ENCODE data around the gene ADCY1.
"Not testable (repeated sequence)": the region's sequence is repeated elsewhere in the genome, so short reads cannot be mapped to it uniquely, and the experiment has no call there.

Gene ADCY1

DNA sequence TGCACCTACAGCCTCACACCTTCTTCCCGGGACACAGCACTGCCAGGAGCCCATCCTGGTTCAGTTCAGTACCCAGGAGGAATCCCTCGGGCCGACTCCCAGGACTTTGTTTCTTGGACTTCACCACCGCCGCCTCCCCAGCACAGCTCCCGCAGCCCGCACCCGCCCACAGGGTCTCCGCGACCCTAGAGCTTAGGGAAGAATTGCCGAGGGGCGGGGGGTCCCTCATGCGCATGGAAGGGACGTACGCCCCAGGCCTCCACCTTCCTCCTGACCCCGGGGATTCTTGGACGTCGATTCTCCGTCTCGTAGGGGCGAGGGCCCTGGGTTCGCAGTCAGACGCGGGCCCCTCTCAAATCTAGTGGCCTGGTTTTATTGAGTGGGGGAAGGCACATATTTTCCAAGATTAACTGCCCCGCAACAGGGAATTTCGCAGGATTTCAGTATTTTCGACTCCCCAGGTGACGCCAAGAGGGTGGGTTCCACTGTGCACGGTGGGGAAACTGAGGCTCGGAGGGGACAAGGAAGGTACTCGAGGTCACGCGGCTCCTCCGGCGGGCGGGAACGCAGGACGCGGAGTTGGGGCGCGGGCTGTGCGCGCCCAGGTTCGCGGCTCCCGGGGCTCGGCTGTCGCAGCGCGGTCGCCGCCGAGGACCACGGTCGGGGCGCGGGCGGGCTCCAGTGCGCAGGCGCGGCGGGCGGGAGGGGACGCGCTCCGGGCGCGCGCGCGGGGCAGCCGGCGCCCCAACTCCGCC, at the start of gene ADCY1:
Gene ADCY1, plus strand, starts transcription at position 708 of the 755 bp plus-strand sequence. CDS start 176 bp downstream, outside the sequence.
- no peak for DNase-seq (ENCODE audit: low read depth in 2 of 3, low spot score in 1 of 3)

DNA sequence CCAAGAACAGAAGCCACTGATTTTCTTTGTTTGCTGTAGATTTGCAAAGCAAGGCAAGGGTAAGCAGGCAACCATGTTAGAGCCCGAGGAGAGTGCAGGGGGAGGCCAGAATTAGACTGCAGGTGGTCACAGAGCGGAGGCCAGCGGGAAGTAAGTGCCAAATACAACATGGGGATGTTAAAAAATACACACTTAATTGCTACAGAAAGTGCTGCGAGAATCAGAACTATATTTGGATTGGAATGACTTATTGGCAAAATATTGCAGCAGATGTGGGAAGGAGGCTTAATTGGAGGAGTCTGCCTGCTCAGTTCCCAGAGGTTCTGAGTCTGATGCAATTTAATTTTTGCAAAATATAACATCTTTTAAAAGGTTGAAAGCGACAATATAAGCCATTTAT, 49.7 kb upstream of the ADCY1 start:
- no peak for DNase-seq (ENCODE audit: low read depth in 2 of 3, low spot score in 1 of 3)

DNA sequence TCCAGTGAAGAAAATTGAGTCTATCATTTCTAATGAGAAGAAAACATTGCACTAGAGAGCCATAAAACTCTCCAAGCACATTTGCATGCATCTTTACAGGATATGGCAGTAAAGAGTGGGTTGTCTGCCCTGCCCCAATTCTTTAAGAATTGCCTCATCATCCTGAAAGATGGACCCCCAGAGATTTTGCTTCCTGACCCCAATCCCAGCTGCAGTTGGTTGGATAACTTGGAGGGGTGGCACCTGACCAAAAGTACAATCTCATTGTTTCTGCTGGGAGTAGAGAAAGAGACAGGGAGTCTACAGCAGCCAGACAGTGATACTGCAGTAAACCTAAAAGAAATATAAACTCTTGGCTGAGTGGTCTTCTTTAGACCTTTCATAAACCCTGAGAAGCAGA, 49.1 kb upstream of the ADCY1 start:
- DNase-seq (ENCODE audit: low read depth in 2 of 3, low spot score in 1 of 3) = no peak

GRCh38 chr7:45543473-45543872, 30.7 kb upstream of the ADCY1 start:
- DNase-seq (ENCODE audit: low read depth in 2 of 3, low spot score in 1 of 3) = no peak

DNA sequence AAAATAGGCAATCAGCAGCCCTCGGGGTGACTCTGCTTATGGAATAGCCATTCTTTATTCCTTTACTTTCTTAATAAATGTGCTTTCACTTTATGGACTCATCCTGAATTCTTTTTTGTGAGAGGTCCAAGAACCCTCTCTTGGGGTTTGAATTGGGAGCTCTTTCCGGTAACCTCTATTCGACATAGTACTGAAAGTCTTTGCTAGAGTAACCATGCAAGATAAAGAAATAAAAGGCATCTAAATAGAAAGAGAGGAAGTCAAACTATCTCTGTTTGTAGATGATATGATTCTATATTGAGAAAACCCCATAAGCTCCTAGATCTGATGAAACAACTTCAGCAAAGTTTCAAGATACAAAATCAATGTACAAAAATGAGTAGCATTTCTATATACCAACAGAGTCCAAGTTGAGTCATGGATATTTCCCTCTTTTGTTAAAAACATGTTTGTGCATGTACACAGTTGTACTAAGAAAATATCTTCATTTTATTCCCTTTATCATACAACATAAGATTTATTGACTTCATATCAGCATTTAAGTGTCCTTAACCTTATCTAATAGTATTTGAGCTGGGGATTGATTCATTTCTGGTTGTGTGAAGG, 29.0 kb upstream of the ADCY1 start:
- DNase-seq (ENCODE audit: low read depth in 2 of 3, low spot score in 1 of 3) = not testable (repeated sequence)

DNA sequence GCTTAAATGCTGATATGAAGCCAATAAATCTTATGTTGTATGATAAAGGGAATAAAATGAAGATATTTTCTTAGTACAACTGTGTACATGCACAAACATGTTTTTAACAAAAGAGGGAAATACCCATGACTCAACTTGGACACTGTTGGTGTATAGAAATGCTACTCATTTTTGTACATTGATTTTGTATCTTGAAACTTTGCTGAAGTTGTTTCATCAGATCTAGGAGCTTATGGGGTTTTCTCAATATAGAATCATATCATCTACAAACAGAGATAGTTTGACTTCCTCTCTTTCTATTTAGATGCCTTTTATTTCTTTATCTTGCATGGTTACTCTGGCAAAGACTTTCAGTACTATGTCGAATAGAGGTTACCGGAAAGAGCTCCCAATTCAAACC, 25.3 kb upstream of the ADCY1 start:
- not testable (repeated sequence) for DNase-seq (ENCODE audit: low read depth in 2 of 3, low spot score in 1 of 3)

DNA sequence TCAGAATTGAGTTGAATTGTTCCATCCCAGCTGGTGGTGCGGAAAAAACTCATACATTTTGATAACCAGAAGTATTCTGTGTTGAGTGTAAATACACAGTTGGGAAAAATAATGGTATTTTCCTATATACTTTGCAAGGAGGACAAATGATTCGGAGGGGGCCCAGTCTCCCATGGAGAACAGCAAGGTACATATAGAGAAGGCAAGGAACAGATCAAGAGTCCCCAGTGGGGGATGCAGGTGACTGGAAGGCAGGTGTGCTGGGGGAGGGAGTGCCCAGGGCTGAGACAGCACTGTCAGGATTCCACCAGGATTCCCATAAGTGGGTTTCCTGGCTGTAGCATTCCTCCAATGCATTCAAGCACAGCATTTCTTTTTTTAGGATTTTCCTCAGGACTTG, 10.8 kb upstream of the ADCY1 start:
- no peak for DNase-seq (ENCODE audit: low read depth in 2 of 3, low spot score in 1 of 3)

GRCh38 chr7:45563941-45564461, 10.2 kb upstream of the ADCY1 start:
- DNase-seq (ENCODE audit: low read depth in 2 of 3, low spot score in 1 of 3) = no peak

DNA sequence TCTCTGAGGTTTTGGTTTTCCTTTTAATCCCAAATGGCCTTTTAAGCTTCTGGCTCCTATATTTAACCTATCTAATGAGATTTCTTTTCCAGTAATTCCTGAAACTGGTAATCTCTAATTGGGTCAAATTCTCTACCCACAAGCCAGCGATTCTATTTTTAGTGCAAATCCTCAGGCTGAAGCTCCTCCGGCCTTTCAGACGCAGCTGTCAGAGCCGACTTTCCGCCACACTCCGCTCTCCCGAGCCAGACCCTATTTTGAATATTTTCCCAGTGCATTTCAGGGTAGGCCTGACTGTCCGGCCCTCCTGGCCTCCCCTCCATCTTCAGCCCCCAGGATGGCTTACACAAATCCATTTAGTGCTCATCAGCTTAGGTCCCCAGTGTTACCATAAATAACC, 9.7 kb upstream of the ADCY1 start:
- no peak for DNase-seq (ENCODE audit: low read depth in 2 of 3, low spot score in 1 of 3)

DNA sequence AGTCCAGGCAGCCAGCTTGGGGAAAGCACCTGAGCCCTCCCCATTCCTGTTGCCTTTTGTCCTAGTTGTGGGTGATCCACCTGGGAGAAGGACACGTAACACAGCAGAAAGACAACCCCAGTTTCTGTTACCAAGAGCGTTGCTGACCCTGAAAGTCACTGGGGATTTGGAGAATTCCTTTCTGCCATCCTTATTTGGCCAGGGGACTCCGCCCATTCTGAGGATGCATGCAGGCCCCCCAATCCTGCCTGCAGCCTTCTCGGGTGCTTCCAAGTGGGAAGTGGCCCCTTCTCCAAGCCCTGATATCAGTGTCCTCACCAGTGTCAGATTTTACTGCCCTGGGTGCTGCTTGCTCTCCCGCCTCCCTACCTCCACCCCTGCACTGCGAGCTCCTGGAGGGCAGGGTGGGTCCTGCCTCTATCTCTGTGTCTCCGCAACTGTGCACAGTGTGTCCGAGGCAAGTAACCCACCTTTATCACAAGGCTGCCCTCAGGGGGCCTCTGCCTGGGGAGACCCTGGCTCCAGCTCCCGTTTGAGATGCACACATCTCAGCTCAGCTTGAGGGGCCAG, 9.2 kb upstream of the ADCY1 start:
- no peak for DNase-seq (ENCODE audit: low read depth in 2 of 3, low spot score in 1 of 3)

DNA sequence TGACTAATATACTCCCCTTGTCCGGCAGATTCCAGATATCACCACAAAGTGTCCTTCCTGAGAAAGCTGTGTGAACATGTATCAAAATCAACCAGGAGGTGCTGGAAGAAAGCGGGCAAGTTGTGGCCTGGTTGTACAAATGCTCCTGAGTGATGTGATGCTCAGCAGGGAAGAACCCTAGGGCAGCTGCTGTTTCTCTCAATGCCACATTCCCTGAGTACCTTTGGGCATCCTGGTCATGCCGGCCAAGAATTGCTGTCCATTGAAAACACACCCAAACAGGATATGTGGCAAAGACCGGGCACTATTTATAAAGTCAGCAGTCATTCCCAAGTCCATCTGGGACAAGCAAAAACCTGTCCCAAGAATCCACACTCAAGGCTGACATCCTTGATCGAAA, 7.8 kb upstream of the ADCY1 start:
- no peak for DNase-seq (ENCODE audit: low read depth in 2 of 3, low spot score in 1 of 3)

DNA sequence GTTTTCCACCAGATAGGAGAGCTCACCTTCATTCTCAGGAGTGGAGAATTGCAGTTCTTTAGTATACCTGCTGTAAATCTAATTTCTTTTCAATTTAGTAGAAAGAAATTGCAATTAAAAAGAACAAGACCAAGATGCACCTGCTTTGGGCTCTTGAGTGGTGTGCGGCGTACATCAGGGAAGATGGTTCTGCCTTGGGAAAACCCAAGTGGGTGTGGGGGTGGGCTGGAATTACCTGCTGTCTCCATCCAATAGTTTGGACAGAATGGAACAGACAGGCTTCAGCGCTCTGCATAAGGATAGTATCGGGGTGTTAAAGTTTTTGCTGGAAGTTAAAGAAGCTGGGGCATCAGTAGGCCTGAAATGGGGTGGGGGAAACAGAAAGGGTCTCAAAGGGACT, 7.2 kb upstream of the ADCY1 start:
- DNase-seq (ENCODE audit: low read depth in 2 of 3, low spot score in 1 of 3) = no peak

- no peak for DNase-seq (ENCODE audit: low read depth in 2 of 3, low spot score in 1 of 3)
Observed at GRCh38 chr7:45567713-45568112, 6.5 kb upstream of the ADCY1 start.

GRCh38 chr7:45568536-45569289, 5.5 kb upstream of the ADCY1 start:
- DNase-seq (ENCODE audit: low read depth in 2 of 3, low spot score in 1 of 3) = no peak

DNA sequence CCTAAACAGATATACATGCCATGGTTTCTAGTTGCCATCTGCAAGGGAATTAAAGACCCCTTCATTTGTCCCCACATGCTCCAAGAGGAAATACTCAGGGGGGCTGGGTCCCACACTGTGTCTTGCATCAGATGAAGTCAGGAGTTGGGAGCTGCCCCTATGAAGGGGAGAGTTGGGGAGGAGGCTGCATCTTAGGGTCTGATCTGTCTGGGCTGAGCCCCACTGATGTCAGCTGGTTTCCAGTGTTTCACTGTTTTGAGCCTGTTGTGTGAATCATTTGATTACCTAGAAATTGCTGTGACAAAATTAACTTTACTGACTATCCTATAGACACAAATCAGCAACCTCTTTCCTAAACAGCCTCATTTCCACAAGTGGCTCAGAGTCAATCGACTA, 4.9 kb upstream of the ADCY1 start:
- no peak for DNase-seq (ENCODE audit: low read depth in 2 of 3, low spot score in 1 of 3)

DNA sequence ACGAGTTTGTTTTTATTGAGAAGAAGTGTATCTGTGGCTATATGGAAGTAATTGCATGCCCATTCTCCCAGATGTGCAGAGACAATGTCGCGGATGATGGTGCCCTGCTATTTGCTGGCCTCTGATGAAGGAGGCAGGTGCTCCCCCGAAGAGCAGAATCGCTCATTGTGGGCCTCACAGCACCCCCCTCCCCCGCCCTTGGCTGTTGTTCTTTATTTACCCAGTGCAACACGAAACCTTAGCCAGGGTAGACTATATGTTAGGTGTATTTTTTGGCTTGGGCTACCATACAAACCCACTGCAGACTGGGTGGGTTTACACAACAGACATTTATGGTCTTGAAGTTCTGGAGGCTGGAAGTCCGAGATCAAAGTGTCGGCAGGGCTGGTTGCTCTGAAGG, 3.4 kb upstream of the ADCY1 start:
- no peak for DNase-seq (ENCODE audit: low read depth in 2 of 3, low spot score in 1 of 3)

DNA sequence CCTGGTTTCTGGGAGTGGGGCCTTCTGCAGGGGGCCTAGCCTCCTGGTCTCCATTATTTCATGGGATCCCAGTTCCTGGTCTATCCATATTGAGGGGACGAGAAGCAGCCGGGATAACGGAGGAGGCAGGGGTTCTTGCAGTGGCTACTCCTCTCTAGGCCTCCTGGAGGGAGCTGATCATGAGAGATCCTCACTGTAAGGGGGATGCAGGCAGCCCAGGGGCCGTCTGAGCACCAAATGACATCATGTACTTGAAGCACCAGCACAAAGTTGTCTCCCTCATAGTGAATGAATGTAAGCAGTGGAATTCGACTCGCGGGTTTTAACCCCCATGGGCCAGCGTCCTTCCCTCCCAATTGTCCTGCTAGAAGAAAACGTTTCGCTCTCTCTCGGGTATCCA, 964 bp upstream of the ADCY1 start:
- no peak for DNase-seq (ENCODE audit: low read depth in 2 of 3, low spot score in 1 of 3)

DNA sequence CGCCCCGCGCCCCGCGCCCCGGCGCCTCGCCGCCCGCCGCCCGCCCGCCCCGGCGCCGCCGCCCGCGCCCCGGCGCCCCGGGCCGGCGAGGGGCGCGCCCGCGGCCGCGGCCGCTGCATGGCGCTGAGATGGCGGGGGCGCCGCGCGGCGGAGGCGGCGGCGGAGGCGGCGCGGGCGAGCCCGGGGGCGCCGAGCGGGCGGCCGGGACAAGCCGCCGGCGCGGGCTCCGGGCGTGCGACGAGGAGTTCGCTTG, 174 bp downstream of the ADCY1 start:
- DNase-seq (ENCODE audit: low read depth in 2 of 3, low spot score in 1 of 3) = no peak

DNA sequence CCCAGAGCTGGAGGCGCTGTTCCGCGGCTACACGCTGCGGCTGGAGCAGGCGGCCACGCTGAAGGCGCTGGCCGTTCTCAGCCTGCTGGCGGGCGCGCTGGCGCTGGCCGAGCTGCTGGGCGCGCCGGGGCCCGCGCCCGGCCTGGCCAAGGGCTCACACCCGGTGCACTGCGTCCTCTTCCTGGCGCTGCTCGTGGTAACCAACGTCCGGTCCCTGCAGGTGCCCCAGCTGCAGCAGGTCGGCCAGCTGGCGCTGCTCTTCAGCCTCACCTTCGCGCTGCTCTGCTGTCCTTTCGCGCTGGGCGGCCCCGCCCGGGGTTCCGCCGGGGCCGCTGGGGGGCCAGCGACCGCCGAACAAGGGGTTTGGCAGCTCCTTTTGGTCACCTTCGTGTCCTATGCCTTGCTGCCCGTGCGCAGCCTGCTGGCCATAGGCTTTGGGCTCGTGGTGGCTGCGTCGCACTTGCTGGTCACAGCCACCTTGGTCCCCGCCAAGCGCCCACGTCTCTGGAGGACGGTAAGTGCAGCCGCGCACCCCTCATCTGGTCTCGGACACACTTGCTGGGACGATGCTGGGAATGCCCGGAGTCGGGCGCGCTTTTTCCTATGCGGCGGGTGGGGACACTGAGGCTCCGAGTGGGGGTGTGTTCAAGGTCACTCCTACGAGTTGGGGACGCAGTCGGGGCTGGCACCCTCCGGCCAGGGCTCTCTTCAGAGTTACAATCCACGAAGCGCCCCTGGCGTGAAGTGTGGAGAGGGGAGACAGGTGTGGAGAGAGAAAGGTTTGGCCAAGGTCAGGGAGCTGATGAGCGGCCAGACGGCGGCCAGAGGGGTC, 717 bp downstream of the ADCY1 start:
- peak in 1 of 3 donors; percentile 3 for DNase-seq (ENCODE audit: low read depth in 2 of 3, low spot score in 1 of 3)

- no peak for DNase-seq (ENCODE audit: low read depth in 2 of 3, low spot score in 1 of 3)
Observed at GRCh38 chr7:45575501-45576248, 1.5 kb downstream of the ADCY1 start.
